Hepatocyte (in vitro differentiated cells): ENCODE results near the gene OR6B3.

ENCODE experiments used
- CTCF ChIP-seq: fragments of 200-600 bp; sonication (generic); IDR thresholded peaks from 2 replicates; pipeline ENCODE4 v1.5.1; 2016; ENCODE audit warnings: antibody characterized with exemption, mild to moderate bottlenecking; ENCODE audit not compliant: poor library complexity
- EZH2 ChIP-seq: fragments of 200-600 bp; sonication (generic); IDR thresholded peaks from 2 replicates; pipeline ENCODE4 v1.6.1; 2016; ENCODE audit warnings: antibody characterized with exemption, mild to moderate bottlenecking, borderline replicate concordance

- TF ChIP-seq CTCF (no peak), EZH2 (no peak)
Measured at GRCh38 chr2:240023792-240024191, 29.5 kb downstream of the OR6B3 start.
